NOMO-1 treated with dmso at 0.1 percent for 144 hours (cell line): ENCODE measurements around the gene PTPRN2.

Experiments
- DNase-seq: peaks from one replicate; lab custom pipeline; 2025; ENCODE audit not compliant: unreplicated experiment; lab: John Stamatoyannopoulos, UW

Gene PTPRN2

GRCh38 chr7:157635148-157635500 lies 952.5 kb downstream of the PTPRN2 start:
- DNase-seq, result no peak

- no peak for DNase-seq
Observed at GRCh38 chr7:157634401-157635147, 953.0 kb downstream of the PTPRN2 start.

GRCh38 chr7:157633465-157634185 lies 954.0 kb downstream of the PTPRN2 start:
- DNase-seq, result no peak

GRCh38 chr7:157630301-157630853 lies 957.2 kb downstream of the PTPRN2 start:
- DNase-seq, result no peak

- no peak for DNase-seq
Observed at GRCh38 chr7:157628456-157628855, 959.2 kb downstream of the PTPRN2 start.

- no peak for DNase-seq
Observed at GRCh38 chr7:157627646-157628045, 960.0 kb downstream of the PTPRN2 start.

- DNase-seq, result no peak
Observed at GRCh38 chr7:157627033-157627432, 960.6 kb downstream of the PTPRN2 start.

- no peak for DNase-seq
Observed at GRCh38 chr7:157625973-157626742, 961.5 kb downstream of the PTPRN2 start.

- no peak for DNase-seq
Observed at GRCh38 chr7:157623556-157623955, 964.1 kb downstream of the PTPRN2 start.

- no peak for DNase-seq
Observed at GRCh38 chr7:157622408-157623205, 965.0 kb downstream of the PTPRN2 start.

GRCh38 chr7:157622000-157622399 lies 965.6 kb downstream of the PTPRN2 start:
- no peak for DNase-seq

GRCh38 chr7:157621131-157621681 lies 966.4 kb downstream of the PTPRN2 start:
- no peak for DNase-seq

GRCh38 chr7:157620616-157621015 lies 967.0 kb downstream of the PTPRN2 start:
- no peak for DNase-seq

- DNase-seq, result no peak
Observed at GRCh38 chr7:157619753-157620525, 967.7 kb downstream of the PTPRN2 start.

GRCh38 chr7:157618823-157619606 lies 968.6 kb downstream of the PTPRN2 start:
- DNase-seq, result no peak

- DNase-seq, result no peak
Observed at GRCh38 chr7:157618091-157618726, 969.4 kb downstream of the PTPRN2 start.

- DNase-seq, result no peak
Observed at GRCh38 chr7:157617401-157617800, 970.2 kb downstream of the PTPRN2 start.

GRCh38 chr7:157616931-157617330 lies 970.7 kb downstream of the PTPRN2 start:
- no peak for DNase-seq
